ENCODE data around the gene GPR78.

Gene GPR78

DNA sequence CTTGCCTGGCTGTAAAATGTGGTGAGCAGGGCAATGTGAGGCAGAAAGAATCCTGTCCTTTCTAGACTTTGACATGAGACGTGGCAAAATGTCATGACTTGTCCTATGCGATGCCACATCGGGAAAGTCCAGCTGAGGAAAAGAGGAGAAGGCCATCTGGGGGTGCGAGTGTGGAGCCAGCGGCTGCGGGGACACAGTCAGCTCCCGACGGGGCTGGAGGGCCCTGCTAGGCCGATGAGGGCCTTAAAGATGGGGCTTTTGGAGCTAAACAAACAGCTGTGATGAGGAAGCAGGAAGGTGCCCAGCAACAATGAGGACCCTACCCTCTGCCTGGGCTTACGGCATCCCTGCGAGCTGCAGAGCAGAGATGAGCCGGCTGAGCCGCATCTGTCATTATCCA, 20.1 kb downstream of the GPR78 start:
- DNase-seq (ENCODE audit: low read depth): no peak

DNA sequence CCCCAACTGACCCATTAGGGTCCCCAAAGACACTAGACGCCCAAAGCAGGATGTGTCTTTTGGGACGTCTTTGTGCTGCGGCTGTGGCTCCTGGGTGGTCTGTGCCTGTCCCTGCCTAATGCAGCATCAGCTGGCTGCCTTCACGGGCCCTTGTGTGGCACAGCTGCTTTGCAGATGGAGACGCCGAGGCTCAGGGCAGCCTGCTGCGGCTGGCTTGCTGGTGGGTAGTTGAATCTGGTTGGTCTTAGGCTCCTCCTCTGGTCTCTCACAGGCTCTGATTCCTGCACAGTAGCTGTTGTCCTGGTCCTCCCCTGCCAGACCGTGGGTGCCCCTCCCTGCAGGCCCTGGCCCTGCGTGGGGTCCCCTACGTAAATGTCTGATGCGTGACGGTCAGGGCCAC, 20.5 kb downstream of the GPR78 start:
- no peak for DNase-seq (ENCODE audit: low read depth)

DNA sequence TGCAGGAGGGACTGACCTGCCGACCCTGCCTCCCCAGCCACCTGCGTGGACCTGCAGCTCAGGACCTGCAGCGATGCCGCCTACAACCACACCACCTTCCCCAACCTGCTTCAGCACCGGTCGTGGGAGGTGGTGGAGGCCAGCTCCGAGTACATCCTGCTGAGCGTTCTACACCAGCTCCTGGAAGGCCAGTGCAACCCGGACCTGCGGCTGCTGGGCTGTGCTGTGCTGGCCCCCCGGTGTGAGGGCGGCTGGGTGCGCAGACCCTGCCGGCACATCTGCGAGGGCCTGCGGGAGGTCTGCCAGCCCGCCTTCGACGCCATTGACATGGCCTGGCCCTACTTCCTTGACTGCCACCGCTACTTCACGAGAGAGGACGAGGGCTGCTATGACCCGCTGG, 20.9 kb downstream of the GPR78 start:
- DNase-seq (ENCODE audit: low read depth): no peak

DNA sequence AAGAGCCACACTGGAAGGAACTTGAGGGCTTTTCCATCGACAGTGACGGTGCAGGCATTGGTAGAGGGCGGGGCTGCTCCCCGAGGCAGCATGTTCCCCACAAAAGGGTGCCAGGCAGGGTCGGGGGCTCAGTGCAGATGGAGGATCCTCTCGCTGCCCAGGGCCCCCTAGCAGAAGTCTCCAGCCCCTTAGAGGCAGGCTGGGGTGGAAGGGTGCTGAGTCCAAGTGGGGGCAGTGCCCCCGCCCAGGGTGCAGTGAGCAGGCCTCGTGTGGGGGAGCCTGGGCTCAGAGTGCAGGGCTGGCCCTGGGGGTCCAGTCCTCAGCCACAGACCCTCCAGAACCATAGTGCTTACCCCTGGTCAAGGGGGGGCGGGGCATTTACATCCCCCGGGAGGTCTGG, 21.4 kb downstream of the GPR78 start:
- no peak for DNase-seq (ENCODE audit: low read depth)

DNA sequence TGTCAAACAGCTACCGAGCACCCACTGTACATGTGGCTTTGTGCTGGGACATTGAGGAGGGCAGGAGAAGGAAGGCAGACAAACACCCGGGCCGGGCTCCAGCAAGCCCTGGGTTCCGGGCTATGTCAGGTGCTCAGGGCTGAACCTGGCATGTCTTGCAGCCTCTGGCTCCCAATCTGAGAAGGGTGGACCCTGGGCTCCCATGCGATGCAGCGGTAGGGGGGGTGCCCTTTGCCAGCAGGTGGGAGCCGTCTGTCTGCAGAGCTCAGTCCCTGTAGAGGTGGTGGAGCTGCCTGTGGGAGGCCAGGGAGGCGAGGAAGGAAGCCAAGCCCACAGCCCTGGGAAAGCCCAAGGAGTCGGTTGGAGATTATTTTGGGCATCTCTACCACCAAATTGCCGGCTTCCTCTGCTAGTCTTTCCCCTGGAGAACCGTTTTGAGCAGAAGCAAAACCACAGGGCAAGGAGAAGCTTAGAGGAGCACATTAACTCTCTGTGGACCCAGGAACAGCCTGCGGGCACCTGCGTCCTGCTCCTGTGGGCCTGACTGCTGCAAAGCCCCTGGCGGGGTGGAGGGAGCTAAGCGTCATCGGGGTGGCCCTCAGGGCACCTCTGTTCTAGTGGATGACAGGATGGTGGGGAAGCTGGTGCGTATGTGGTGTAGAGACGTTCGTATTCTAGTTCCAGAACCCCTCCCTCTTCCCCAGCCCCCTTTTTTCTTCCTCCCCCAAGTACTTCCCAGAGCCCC, 22.7 kb downstream of the GPR78 start:
- DNase-seq (ENCODE audit: low read depth): no peak

DNA sequence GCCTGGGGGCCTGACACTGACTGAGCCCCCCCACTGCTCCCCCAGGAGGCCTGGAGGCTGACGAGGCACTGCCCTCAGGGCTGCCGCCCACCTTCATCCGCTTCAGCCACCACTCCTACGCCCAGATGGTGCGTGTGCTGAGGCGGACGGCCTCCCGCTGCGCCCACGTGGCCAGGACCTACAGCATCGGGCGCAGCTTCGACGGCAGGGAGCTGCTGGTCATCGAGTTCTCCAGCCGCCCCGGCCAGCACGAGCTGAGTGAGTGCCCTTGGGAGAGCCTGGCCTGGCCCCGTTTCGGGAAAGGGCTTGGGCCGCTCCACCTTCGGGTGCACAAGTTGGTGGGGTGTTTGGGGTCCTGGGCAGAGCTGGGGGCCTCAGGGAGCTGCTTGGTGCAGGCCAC, 23.7 kb downstream of the GPR78 start:
- DNase-seq (ENCODE audit: low read depth): no peak

DNA sequence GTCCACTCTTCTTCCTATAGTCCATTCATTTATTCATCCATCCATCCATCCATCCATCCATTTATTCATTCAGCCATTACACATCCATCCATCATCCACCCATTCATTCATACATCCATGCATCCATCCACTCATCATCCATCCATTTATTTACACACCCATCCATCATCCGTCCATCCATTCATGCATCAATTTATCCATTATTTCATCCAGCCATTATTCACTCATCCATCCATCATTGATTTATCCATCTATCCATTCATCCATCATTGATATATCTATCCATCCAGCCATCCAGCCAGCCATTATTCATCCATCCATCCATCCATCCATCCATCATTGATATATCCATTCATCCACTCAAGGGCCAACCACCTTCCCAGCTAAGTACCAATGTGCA, 25.1 kb downstream of the GPR78 start:
- no peak for DNase-seq (ENCODE audit: low read depth)

DNA sequence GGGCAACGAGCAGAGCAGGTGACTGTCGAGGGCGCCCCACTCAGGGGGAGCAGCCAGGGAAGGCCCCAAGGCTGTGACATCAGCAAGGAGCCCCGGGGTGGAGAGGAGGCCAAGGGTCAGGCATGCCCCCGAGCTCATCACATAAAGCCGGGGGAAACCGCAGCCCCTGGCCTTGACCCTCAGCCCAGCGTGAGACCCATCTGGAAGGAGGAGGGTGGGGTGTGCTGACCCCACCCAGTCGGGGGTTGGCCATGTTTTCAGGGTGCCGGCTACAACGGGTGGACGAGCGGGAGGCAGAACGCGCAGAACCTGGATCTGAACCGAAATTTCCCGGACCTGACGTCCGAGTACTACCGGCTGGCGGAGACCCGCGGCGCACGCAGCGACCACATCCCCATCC, 26.3 kb downstream of the GPR78 start:
- no peak for DNase-seq (ENCODE audit: low read depth)

DNA sequence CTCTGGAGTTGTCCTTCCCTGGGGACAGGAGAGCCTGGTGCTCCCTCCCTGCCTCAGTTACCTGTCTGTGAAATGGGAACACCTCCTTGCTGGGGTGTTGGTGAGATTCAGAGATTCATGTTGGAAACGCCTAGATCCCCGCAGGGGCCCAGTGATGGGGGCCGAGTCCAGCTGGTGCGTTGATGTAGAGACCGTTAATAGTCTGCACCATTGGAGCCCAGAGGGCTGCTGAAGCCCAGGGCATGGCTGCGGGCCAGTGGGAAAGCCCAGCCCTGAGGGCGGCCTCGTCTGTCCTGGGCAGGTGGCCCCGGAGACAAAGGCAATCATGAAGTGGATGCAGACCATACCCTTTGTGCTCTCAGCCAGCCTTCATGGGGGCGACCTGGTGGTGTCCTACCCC, 26.8 kb downstream of the GPR78 start:
- DNase-seq (ENCODE audit: low read depth): no peak

DNA sequence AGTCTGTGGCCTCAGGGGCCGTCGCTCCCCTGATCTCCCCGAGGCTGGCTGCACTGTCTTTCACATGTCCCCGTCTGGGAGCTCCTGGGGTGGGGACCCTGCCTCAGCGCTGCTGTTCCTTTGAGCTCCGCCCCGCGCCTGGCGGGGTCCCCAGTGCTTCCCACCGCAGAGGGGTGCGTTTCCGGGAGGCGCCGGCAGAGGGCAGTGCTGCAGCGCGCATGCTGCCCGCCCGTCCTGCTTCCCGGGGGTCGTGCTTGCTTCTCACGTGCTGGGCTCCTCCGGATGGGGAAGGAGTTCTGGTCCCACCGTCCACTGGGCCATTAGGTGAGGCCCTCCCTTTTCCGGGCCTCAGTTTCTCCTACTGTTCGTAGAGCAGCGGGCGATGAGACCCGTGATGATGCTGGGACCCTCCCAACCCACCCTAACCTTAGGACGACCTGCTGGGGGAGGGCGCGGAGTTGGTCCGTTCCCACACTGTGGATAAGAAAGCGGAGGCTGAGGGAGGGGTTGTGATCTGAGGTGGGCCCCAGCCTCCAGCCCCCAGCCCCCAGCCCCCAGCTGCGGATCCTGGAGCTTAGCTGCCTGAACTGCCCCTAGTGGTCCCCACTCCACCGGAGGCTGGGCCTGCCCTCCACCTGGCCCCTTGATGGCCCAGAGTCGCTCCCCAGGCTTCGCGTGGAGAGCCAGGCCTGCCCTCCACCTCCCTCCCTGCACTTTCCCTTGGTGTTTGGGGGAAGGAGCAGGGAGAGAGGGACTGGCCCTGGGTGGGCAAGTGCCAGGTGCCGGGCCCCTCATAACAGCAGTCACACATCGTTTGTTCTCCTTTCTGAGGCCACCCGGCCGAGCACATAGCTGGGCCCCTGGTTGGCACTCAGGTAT, 27.6 kb downstream of the GPR78 start:
- DNase-seq (ENCODE audit: low read depth): no peak

DNA sequence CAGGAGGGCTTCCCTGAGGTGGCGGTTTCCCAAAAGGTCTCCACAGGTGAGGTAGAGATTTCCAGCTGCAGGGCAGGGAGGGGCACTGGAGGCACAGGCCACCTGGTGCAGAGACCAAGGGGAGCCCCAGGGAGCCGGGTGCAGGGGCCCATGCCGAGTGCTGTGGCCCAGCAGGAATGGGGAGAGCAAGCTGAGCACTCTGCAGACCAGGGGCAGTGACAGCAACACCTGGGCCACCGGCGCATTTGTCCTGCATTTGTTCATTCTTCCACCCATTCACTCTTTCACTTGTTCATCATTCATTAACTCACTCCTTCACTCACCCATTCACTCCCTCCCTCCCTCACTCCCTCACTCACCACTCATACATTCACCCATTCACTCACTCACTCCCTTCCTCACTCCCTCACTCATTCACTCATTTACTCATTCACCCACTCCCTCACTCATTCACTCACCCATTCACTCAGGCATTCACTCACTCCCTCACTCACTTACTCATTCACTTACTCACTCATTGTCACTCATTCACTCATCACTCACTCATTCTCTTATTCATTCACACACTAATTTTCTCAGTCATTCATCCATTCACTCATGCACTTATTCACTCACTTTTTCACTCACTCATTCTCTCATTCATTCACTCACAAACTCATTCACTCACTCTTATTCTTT, 28.7 kb downstream of the GPR78 start:
- DNase-seq (ENCODE audit: low read depth): no peak

DNA sequence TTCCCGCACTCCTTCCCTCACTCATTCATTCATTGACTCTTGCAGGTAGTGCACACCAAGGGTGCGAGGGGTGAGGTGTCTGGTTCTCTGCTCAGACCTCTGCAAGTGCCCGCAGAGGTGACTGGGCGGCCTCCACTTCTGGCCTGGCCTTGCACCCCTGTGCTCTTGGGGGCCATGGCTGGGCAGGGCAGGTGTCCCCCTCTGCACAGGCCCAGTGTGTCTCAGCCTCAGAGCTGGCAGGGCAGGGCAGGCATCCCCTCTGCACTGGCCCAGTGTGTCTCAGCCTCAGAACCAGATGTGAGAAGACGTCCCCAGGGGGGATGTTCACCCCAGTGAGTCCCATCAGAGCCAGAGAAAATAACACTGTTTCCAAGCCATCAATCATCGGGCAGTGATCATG, 29.2 kb downstream of the GPR78 start:
- DNase-seq (ENCODE audit: low read depth): no peak

DNA sequence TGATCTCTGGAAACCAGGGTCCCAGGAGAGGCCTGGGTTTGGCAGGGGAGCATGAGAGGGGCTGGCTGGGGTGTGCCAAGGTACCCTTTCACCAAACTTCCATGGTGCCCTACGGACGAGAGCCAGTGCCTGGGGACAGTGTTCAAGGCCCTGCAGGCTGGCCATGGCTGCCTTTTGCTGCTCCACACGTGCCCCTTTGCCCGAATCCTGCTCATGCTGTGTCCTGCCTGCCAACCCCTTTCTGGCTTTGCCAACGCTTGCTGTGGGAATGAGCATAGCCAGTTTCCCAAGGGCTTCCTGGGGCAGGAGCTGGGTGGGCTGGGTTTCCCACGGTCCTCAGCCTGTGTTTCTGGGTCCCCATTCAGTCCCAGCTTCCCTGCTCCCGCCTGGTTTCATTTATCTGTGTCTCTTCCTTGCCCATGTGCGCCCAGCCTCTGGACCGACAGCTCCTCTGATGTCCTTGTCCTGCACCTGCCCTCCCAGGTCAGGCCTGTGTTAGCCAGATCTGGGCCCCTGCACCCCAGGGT, 29.7 kb downstream of the GPR78 start:
- no peak for DNase-seq (ENCODE audit: low read depth)

DNA sequence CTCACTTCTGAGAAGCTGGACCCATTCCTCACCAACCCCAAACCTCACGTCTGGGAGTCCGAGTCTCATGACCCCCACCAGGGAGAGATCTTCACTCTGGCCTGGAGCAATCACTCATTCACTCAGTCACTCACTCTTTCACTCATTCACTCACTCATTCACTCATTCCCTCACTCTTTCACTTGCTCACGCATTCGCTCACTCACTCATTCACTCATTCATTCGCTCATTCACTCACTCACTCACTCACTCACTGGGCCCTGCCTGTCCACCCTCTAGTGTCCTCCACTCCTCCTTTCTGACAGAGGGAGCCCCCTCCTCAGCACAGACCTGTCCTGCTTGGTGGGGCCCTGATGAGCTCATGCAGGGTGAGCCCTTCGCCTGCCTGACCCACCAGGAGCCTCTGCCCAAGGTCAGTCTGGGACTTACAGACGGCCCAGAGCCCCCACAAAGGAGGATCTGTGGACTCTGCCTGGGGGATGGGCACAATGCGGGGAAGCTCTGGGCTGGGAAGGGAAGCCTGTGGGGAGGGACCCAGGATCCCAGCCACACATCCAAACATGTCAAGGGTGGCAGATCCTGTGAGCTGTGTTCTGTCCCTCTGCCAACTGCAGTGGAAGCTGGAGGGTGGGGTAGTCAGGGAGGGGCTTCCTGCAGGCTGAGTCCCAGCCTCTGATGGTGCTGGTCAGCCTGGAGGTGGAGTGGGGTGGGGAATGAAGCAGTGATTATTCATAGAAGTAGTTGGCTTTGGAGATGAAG, 30.8 kb downstream of the GPR78 start:
- DNase-seq (ENCODE audit: low read depth): no peak

DNA sequence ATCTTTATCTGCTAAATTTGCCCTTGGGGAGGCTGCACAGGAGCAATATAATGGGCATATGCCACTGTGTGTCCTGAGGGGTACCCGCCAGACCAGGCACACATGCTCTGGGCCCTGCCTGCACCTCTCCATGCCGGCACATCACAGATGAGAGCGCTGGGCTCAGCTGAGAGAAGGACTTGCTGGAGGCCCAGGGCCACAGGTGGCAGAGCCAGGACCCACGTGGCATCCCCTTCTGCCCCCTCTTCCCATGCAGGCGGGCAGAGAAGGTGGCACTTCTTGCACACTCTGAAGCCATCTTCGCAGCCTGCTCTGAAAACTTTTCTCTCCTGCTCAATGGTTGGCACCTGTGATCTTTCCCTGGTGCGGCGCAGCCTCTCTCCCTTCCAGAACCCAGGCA, 32.5 kb downstream of the GPR78 start:
- no peak for DNase-seq (ENCODE audit: low read depth)

DNA sequence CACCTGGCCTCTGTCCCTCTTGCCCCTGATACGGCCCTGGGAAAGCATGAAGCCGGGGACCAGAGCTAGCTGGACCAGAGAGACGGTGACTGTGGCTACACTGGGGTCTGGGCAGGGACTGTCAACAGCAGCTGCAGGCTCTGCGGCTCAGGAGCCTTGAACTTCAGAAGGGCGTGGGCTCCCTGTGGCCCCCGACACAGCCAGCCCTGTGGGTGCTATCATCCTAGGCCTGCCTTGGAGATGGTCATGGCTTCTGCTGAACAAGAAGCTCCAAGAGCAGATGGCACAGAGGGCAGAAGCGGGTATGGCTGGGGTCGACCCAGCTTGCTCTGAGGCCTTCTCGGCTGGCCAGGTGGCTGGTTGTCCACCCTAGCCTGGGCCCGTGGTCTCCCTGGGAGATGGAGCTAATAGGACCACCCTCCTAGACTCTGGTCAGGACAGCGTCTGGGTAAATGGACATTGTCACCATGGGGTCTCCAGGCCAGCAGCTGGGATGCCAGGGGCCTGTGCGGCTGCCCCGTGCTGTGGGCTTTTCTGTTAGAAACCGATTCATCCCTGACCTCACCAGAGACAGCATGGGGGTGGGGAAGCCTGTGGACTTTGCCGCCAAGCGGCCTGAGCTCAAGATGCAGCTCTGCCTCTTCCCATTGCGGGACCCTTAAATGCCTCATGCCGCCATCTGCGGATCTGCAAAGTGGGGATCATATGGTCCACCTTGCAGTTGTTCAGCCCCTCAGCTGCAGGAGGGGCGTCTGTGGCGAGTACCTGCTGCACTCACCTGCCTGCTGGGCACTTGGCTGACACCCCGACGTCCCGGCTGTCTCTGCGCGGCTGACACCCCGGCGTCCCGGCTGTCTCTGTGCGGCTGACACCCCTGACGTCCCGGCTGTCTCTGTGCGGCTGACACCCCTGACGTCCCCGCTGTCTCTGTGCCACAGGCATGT, 33.5 kb downstream of the GPR78 start:
- DNase-seq (ENCODE audit: low read depth): no peak

DNA sequence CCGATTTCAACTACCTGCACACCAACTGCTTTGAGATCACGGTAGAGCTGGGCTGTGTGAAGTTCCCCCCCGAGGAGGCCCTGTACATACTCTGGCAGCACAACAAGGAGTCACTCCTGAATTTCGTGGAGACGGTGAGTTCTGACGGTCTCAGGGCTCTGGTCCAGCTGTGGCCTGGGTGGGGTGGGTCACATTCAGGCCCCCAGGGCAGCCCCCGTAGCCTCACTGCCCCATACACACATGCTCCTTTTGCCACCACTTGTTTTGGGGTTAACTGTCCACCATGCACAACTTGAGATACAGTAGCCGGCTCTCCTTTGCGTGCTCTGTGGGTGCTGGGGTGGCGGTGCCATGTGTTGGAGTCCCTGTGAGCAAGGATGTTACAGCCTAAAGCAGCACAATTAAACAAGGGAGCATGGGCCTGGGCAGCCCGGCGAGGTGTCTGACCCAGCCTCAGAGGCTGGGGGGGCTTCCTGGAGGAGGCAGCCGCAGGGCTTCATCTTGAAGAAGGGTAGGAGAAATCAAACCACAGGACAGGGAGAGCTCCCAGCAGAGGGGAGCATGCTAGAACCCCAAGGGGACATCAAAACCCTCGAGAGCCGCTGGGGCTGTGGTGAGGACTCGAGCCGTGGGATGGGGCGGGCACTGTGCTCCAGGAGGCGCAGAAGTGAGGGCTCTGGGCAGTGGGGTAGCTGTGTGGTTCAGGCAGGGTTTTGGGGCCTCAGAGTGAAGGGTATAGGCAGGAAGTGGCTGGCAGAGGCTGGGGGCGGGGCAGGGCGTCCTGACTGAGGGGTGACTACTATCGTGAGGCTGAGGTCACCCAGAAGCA, 34.4 kb downstream of the GPR78 start:
- no peak for DNase-seq (ENCODE audit: low read depth)

DNA sequence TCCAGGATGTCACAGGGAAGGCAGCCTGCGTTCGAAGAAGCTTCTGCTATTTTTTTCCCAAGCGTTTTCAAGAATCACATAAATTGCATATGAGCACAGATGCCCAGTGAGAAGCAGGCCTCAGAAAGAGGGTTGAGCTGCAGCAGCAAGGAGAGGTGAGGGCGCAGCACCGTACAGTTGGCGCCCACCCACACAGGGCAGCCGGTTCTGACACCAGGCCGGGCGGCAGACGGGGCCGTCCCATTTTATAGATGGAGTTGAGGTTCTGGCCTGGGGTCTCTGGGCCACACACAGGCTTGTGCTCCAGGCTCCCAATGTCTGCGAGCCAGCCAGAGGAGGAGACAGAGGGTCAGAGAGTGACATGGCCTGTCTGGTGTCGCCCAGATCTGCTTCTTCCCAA, 35.2 kb downstream of the GPR78 start:
- DNase-seq (ENCODE audit: low read depth): no peak

DNA sequence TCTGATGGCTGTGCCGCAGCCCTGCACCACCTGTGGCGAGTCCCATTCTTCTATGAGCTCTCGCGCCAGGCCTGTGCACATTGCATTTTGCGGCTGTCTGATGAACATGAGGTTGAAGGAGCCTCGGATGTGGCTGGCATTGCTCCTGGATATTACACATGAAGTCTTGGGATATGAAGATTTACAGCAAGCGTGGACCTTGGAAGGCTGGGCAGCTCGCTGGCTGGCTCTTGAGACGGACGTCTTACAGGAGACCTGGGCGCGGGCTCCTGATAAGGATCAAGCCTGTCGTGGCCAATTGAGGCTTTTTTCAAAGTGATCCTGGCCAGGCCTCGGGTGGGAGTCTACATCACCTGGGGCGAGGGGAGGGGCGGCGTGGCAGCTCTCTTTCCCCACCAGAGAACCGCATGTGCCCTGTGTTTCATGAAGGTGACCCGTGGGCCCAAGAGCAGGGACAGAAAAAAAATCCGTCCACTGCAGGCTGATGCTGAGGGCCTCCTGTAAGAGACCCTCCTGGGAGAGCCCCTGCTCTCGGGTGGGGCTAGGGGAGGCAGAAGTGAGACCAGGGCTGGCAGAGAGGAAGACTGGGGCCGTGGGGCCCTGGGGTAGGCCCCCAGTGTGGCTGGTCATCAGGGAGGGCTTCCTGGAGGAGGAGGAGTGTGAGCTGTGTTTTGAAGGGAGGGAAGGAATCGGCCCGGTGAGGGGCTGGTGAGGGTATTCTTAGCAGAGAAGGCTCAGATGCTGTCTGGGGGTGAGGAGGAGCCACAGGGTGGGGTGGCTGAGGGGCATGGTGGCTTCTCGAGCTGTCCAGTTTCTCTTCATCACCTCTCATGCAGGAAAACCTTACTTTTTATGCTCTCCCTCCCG, 36.0 kb downstream of the GPR78 start:
- no peak for DNase-seq (ENCODE audit: low read depth)

All from activated T-helper 1 cell treated with Interleukin-2 at 50 U/mL for 16 hours (primary cell).